H9 (cell line): ENCODE measurements around the gene RBFOX1. TPM values are rescaled to one million over a fixed set of nuclear protein-coding genes. Genes with fewer than 3 reads are reported as not detected.

Experiments
- DNase-seq: peaks from one replicate; pipeline ENCODE4 v3.0.0-alpha.2; 2017
- H2AFZ ChIP-seq: one replicate; pipeline ENCODE4 v1.6.1; 2013; ENCODE audit warnings: mild to moderate bottlenecking, low read length, control low read depth, moderate library complexity
- H2AK5ac ChIP-seq: 2 replicates; pipeline ENCODE4 v1.6.1; 2013; ENCODE audit warnings: low read length, control low read depth, mixed read lengths; ENCODE audit not compliant: insufficient read length
- H2BK120ac ChIP-seq: one replicate; pipeline ENCODE4 v1.6.1; 2013; ENCODE audit warnings: low read depth, mild to moderate bottlenecking, low read length, control low read depth, inconsistent platforms; ENCODE audit not compliant: poor library complexity, severe bottlenecking
- H2BK12ac ChIP-seq: 2 replicates; pipeline ENCODE4 v1.6.1; 2013; ENCODE audit warnings: low read length, control low read depth, mixed read lengths, low read depth; ENCODE audit not compliant: insufficient read length
- H2BK15ac ChIP-seq: 2 replicates; pipeline ENCODE4 v1.6.1; 2013; ENCODE audit warnings: low read depth, low read length, control low read depth
- H2BK20ac ChIP-seq: one replicate; pipeline ENCODE4 v1.6.1; 2013; ENCODE audit warnings: low read depth, mild to moderate bottlenecking, low read length, control low read depth, inconsistent platforms; ENCODE audit not compliant: poor library complexity, severe bottlenecking
- H2BK5ac ChIP-seq: 2 replicates; pipeline ENCODE4 v1.6.1; 2013; ENCODE audit warnings: low read length, control low read depth, mixed read lengths; ENCODE audit not compliant: insufficient read length
- H3K14ac ChIP-seq: 2 replicates; pipeline ENCODE4 v1.6.1; 2013; ENCODE audit warnings: low read length, control low read depth; ENCODE audit not compliant: insufficient read depth
- H3K18ac ChIP-seq: 2 replicates; pipeline ENCODE4 v1.6.1; 2013; ENCODE audit warnings: low read depth, mild to moderate bottlenecking, mixed read lengths, low read length, control low read depth; ENCODE audit not compliant: insufficient read length
- H3K23ac ChIP-seq: 2 replicates; pipeline ENCODE4 v1.6.1; 2013; ENCODE audit warnings: low read length, control low read depth, mixed read lengths, low read depth; ENCODE audit not compliant: insufficient read length
- H3K23me2 ChIP-seq: 2 replicates; pipeline ENCODE4 v1.6.1; 2013; ENCODE audit warnings: low read depth, mild to moderate bottlenecking, mixed read lengths, low read length, control low read depth; ENCODE audit not compliant: insufficient read length, poor library complexity, severe bottlenecking
- H3K27ac ChIP-seq: 2 replicates; pipeline ENCODE4 v1.5.1; 2013; ENCODE audit warnings: low read length, control low read depth, mixed read lengths, low read depth; ENCODE audit not compliant: insufficient read length
- H3K27me3 ChIP-seq: 2 replicates; pipeline ENCODE4 v1.6.1; 2013; ENCODE audit warnings: low read length, control low read depth, inconsistent platforms; ENCODE audit not compliant: insufficient read depth
- H3K4ac ChIP-seq: 2 replicates; pipeline ENCODE4 v1.6.1; 2013; ENCODE audit warnings: low read depth, mild to moderate bottlenecking, control low read depth, inconsistent platforms, low read length, moderate library complexity
- H3K4me1 ChIP-seq: 2 replicates; pipeline ENCODE4 v1.6.1; 2013; ENCODE audit warnings: low read length, control low read depth, inconsistent platforms; ENCODE audit not compliant: insufficient read depth
- H3K4me2 ChIP-seq: 2 replicates; pipeline ENCODE4 v1.6.1; 2013; ENCODE audit warnings: low read length, control low read depth, mixed read lengths; ENCODE audit not compliant: insufficient read length, insufficient read depth
- H3K56ac ChIP-seq: 2 replicates; pipeline ENCODE4 v1.6.1; 2013; ENCODE audit warnings: low read depth, mild to moderate bottlenecking, mixed read lengths, low read length, control low read depth; ENCODE audit not compliant: insufficient read length
- H3K79me1 ChIP-seq: 2 replicates; pipeline ENCODE4 v1.6.1; 2013; ENCODE audit warnings: low read depth, mild to moderate bottlenecking, moderate library complexity, low read length, control low read depth, inconsistent platforms; ENCODE audit not compliant: insufficient read depth, poor library complexity, severe bottlenecking
- H3K79me2 ChIP-seq: 2 replicates; pipeline ENCODE4 v1.6.1; 2013; ENCODE audit warnings: low read length, control low read depth, inconsistent platforms; ENCODE audit not compliant: insufficient read depth
- H3K9ac ChIP-seq: 2 replicates; pipeline ENCODE4 v1.6.1; 2013; ENCODE audit warnings: low read length, control low read depth, mixed read lengths; ENCODE audit not compliant: insufficient read length; ENCODE audit errors: extremely low read depth
- H3K9me3 ChIP-seq: one replicate; pipeline ENCODE4 v1.6.1; 2013; ENCODE audit warnings: low read depth, low read length, inconsistent platforms; ENCODE audit not compliant: control insufficient read depth
- H3T11ph ChIP-seq: one replicate; pipeline ENCODE4 v1.6.1; 2013; ENCODE audit warnings: mild to moderate bottlenecking, low read length, control low read depth, inconsistent platforms
- H4K20me1 ChIP-seq: one replicate; pipeline ENCODE4 v1.6.1; 2013; ENCODE audit not compliant: control insufficient read depth, insufficient read length, insufficient read depth
- H4K5ac ChIP-seq: 2 replicates; pipeline ENCODE4 v1.6.1; 2013; ENCODE audit warnings: low read depth, mild to moderate bottlenecking, mixed read lengths, low read length, control low read depth; ENCODE audit not compliant: insufficient read length
- H4K8ac ChIP-seq: replicated peaks from 2 replicates; pipeline ENCODE4 v1.6.1; 2013; ENCODE audit warnings: low read length, control low read depth, mixed read lengths, low read depth; ENCODE audit not compliant: insufficient read length
- H4K91ac ChIP-seq: 2 replicates; pipeline ENCODE4 v1.6.1; 2013; ENCODE audit warnings: low read depth, mild to moderate bottlenecking, moderate library complexity, mixed read lengths, low read length, control low read depth; ENCODE audit not compliant: insufficient read length
- H3K27ac Mint-ChIP-seq, 3 experiments: 2 replicates in 2 of 3; 3 replicates in 1 of 3; pipeline ENCODE4 v1.8.0; 2020 to 2021; ENCODE audit warnings: mixed read lengths in 3 of 3, mild to moderate bottlenecking in 1 of 3, moderate library complexity in 1 of 3
- H3K27me3 Mint-ChIP-seq: 2 replicates; pipeline ENCODE4 v1.8.0; 2021; ENCODE audit warnings: low read depth, mild to moderate bottlenecking, moderate library complexity, mixed read lengths
- H3K36me3 Mint-ChIP-seq, 3 experiments: 2 replicates in 2 of 3; 3 replicates in 1 of 3; pipeline ENCODE4 v1.8.0; 2020 to 2021; ENCODE audit warnings: low read depth in 3 of 3, mixed read lengths in 3 of 3; ENCODE audit not compliant: insufficient read depth in 1 of 3
- H3K4me1 Mint-ChIP-seq, 2 experiments: 2 replicates each; pipeline ENCODE4 v1.8.0; 2020; ENCODE audit warnings: mixed read lengths in 2 of 2
- H3K4me3 Mint-ChIP-seq, 2 experiments: 2 replicates in 1 of 2; 3 replicates in 1 of 2; pipeline ENCODE4 v1.8.0; 2020 to 2021; ENCODE audit warnings: mild to moderate bottlenecking in 2 of 2, mixed read lengths in 2 of 2, moderate library complexity in 1 of 2
- H3K9me3 Mint-ChIP-seq, 2 experiments: 2 replicates in 1 of 2; 3 replicates in 1 of 2; pipeline ENCODE4 v1.8.0; 2020; ENCODE audit warnings: mild to moderate bottlenecking in 2 of 2, mixed read lengths in 2 of 2, moderate library complexity in 1 of 2
- WGBS: extraction: QIAGEN DNeasy Blood & Tissue Kit; methylation state at CpG from one replicate; pipeline ENCODE4 v1.1.7; 2013; ENCODE audit warnings: missing lambda C conversion rate, low lambda C conversion rate, mixed read lengths; ENCODE audit not compliant: insufficient read length; ENCODE audit errors: extremely low coverage; 5-methylcytosine and 5-hydroxymethylcytosine counted together
- total RNA-seq: library from RNA; stranded (reverse); gene quantifications from 2 replicates; pipeline ENCODE4 v1.2.1, GENCODE V29; 2021
- TF ChIP-seq, protein P1 (sequence below): fragments of 200-600 bp; sonication (generic); conservative IDR thresholded peaks from 3 replicates; pipeline ENCODE4 v1.8.0; 2021; ENCODE audit warnings: antibody characterized with exemption, mild to moderate bottlenecking

The RBFOX1 gene
- total RNA-seq, 1 experiment from 2014 or later: 2.0 TPM

DNA sequence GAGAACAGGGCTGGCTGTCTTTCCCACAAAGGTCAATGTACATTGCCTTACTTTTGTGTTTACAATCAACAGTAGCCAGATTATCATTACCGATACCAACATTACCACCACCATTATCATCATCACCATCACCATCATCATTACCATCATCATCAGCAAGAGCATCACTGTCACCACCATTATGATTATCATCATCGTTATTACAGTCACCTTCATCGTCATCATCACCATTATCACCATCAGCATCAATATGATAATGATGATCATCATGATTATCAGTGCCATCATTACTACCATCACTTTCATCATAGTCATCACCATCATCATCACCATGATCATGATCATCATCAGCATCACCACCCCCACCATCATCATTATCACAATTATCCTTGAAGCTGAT lies 43.3 kb upstream of the RBFOX1 start:
- H2BK5ac ChIP-seq: no peak overlapping the region
- no peak overlapping the region for H2BK15ac ChIP-seq
- H3K27ac ChIP-seq: no peak overlapping the region
- Mint-ChIP-seq H3K9me3 (peaks cover 11 to 13% of the 10 kb centered on the region in 2 experiments), H3K27me3 (peaks cover 9% of the 10 kb centered on the region), H3K4me3 (no peak overlapping the region), H3K27ac (no peak overlapping the region), H3K4me1 (no peaks in the 10 kb centered on the region), H3K36me3 (peaks cover 4 to 7% (median 6%) of the 10 kb centered on the region in 3 experiments; a peak in 3 of 7 replicates)
- no peak overlapping the region for H4K91ac ChIP-seq
- no peak overlapping the region for H2AK5ac ChIP-seq
- no peak overlapping the region for H3K9ac ChIP-seq
- no peak overlapping the region for H3K56ac ChIP-seq
- TF ChIP-seq, protein P1, sequence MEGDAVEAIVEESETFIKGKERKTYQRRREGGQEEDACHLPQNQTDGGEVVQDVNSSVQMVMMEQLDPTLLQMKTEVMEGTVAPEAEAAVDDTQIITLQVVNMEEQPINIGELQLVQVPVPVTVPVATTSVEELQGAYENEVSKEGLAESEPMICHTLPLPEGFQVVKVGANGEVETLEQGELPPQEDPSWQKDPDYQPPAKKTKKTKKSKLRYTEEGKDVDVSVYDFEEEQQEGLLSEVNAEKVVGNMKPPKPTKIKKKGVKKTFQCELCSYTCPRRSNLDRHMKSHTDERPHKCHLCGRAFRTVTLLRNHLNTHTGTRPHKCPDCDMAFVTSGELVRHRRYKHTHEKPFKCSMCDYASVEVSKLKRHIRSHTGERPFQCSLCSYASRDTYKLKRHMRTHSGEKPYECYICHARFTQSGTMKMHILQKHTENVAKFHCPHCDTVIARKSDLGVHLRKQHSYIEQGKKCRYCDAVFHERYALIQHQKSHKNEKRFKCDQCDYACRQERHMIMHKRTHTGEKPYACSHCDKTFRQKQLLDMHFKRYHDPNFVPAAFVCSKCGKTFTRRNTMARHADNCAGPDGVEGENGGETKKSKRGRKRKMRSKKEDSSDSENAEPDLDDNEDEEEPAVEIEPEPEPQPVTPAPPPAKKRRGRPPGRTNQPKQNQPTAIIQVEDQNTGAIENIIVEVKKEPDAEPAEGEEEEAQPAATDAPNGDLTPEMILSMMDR: no peak
- no peak for DNase-seq
- no peak overlapping the region for H3K14ac ChIP-seq
- no peaks in the 10 kb centered on the region for H3K79me1 ChIP-seq
- H2BK12ac ChIP-seq: no peak overlapping the region
- H2BK120ac ChIP-seq: no peak overlapping the region
- H3K79me2 ChIP-seq: no peaks in the 10 kb centered on the region
- no peak overlapping the region for H3K23ac ChIP-seq
- H4K5ac ChIP-seq: no peak overlapping the region
- H4K20me1 ChIP-seq: no peaks in the 10 kb centered on the region
- H2BK20ac ChIP-seq: no peak overlapping the region
- no CpG with 5 or more reads among the region's 3 CpGs for WGBS
- no peak overlapping the region for H3K4ac ChIP-seq
- no peak overlapping the region for H3K4me2 ChIP-seq
- H3T11ph ChIP-seq: no peak overlapping the region
- no peak overlapping the region for H3K18ac ChIP-seq
- H3K4me1 ChIP-seq: no peaks in the 10 kb centered on the region
- no peaks in the 10 kb centered on the region for H3K23me2 ChIP-seq
- no peak overlapping the region for H4K8ac ChIP-seq
- no peaks in the 10 kb centered on the region for H3K27me3 ChIP-seq
- no peaks in the 10 kb centered on the region for H3K9me3 ChIP-seq
- H2AFZ ChIP-seq: no peak overlapping the region
